NOMO-1 (cell line): ENCODE measurements around the gene RCAN3.
"Not testable (repeated sequence)": the region's sequence is repeated elsewhere in the genome, so short reads cannot be mapped to it uniquely, and the experiment has no call there.

Source experiments
- DNase-seq, 2 experiments: peaks; one replicate each; lab custom pipeline; 2025; ENCODE audit not compliant: unreplicated experiment in 2 of 2; lab: John Stamatoyannopoulos, UW

Gene RCAN3

GRCh38 chr1:24502709-24503058, at the start of gene RCAN3:
TSS of gene RCAN3 (plus strand) at chr1:24502836. CDS start at chr1:24514373, 11,537 bp downstream.
- DNase-seq = peak; percentile 83 to 94

DNA sequence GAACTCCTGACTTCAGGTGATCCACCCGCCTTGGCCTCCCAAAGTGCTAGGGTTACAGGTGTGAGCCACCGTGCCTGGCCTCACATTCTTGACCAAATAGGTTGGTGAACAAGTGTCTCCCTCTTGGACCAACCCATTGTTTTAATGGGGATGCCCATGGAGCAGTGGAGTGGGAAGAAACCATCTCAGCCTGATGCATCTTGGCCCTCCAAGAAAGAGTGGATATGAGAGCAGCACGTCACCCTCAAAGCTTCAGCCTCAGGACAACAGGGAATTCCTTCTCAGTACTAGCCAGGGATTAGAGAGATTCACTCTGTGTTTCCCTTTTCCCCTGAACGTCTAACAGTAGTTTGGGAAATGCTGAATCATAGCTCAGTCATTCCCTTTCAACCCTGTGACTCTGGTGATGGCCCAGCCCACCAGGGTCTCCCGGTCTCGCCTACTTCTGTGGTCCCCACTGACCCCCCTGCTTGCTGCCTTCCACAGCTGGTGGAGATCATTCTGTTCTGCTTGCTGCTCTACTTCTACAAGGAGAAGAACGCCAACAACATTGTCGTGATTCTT, 49.6 kb upstream of the RCAN3 start:
- no peak for DNase-seq

- DNase-seq = peak; percentile 29 to 51
These were observed 48.0 kb upstream of the RCAN3 start for GRCh38 chr1:24454673-24455072.

DNA sequence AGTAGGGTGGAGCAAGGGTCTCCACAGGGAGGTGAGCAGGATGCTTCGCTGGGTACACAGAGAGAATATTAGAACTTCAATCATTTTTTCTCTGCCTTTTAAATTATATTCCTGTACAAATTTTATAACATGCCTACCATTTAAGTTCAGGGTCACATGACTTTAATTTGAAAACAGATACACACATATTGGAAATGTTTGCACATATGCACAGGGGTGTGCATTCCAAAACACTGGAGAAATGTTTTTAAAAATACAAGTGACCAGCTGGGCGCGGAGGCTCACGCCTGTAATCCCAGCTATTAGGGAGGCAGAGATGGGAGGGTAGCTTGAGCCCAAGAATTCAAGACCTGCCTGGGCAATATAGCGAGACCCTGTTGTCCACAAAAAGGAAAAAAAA, 47.4 kb upstream of the RCAN3 start:
- no peak for DNase-seq

GRCh38 chr1:24457866-24458265, 44.8 kb upstream of the RCAN3 start:
- DNase-seq = no peak

GRCh38 chr1:24459551-24460266, 42.9 kb upstream of the RCAN3 start:
- DNase-seq = no peak

GRCh38 chr1:24462128-24462527, 40.5 kb upstream of the RCAN3 start:
- not testable (repeated sequence) for DNase-seq

GRCh38 chr1:24463776-24464735, 38.6 kb upstream of the RCAN3 start:
- DNase-seq = no peak

DNA sequence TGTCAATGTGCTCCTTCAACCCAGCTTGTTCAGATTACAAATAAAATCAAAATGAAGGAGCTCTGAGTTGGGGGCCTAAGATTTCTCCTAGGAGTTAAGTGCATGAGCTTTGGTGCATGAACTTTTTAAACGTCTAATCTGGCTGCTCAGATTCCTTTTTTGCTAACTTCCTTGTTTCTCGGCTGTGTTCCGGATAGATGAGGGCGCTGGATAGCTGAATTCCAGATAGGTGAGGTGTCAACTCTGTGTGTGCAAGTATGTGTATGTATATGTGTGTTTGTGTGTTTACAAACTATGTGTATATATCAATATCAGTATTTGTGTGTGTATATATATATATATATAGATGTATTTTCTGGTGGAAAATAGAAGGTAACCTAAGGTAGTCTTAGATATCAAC, 37.5 kb upstream of the RCAN3 start:
- peak in 1 of 2 experiments; percentile 42 for DNase-seq

DNA sequence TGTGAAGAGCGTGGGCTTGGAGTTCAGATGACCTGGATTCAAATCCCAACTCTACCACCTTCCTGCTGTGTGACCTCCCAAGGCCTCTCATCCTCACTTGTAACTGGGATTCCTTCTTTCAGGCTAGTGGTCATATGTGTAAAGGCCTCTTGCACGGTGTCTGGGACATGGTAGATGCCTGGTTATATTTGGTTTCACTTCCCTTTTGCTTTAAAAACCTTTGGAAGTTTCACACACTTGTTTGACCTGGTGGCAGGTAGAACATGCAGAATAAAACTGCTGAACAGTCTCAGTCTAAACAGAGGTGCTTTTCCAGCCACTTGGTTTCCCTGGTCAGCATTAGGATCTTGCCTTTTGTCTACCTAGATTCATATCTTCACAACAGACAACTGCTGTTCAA, 37.0 kb upstream of the RCAN3 start:
- DNase-seq = peak in 1 of 2 experiments; percentile 54

GRCh38 chr1:24468685-24469316, 33.8 kb upstream of the RCAN3 start:
- no peak for DNase-seq

DNA sequence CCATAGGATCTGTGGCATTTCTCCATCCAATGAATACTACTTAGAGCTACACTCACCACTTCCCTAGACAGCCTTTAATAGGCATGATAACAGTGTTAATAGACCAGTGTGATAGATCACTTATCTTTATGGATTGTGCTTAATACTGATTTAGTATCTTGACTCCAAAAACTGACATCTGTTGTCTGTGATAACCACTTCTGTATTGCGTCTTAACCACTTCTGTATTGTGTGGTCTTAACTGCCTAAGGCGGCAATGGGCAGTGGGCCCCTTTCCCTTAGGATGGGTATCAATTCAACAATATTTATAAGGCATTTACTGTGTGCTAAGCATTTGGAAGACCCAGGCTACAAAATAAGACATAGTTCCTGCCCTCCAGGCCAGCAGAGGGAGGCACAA, 32.0 kb upstream of the RCAN3 start:
- peak in 1 of 2 experiments; percentile 13 for DNase-seq

DNA sequence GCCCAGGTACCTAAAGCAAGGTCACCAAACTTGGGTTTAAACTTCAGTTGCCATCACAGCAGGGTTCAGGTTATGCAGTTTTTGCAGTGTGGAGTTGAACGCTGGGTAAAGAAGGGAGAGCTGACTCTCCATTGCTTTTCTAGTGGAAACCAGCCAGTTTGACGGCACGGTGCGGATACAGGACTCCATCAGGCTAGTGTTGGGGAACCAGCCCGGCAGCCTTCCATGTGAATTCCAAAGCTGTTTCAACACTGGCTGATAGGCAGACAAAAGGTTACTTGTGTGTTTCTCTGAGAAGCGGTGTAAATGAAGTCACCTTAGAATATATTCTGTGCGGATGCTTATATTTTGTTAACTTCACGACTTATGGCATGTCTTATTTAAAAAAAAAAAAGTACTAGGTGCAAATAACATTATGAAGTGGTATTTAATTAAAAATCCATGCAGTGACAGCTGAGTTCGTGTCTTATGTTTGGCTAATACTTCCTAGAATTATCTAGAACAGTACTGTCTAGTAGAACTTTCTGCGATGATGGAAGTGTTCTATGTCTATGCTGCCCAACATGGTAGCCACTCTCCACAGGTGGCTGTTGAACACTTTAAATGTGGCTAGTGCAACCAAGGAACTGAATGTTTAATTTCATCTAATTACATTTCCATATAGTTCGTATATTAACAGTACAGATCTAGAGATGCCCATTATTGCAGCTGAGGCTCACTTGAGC, 29.9 kb upstream of the RCAN3 start:
- DNase-seq = no peak

DNA sequence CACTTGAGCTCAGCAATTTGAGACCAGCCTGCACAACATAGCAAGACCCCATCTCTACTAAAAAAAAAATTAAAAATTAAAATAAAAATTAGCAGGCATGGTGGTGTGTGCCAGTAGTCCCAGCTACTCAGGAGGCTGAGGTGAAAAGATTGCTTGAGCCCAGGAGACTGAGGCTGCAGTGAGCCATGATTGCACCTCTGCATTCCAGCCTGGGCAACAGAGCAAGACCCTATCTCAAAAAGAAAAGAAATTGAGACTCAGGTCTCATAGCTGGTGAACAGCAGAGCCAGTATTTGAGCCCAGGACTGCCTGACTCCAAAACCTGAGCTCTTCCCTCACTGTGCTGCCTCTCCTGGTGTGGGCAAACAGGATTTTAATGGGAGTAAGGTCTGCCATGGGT, 28.4 kb upstream of the RCAN3 start:
- no peak for DNase-seq

DNA sequence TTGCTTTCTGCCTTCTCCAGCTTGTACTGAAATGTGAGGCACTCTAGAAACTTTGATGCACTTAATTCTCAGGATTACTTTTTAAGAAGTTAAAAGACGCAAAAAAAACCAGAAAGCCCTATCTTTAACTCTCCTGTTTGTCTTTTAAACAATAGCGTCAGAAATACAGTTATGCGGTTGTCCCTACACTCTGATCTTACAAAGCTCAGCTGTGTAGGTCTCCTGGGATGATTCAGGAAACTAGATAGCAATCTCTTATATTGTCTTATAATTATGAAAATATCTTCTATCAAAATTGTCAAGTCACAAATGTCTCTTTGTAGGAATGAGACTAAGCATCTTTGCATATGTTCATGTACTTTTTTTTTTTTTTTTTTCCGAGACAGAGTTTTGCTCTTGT, 26.9 kb upstream of the RCAN3 start:
- DNase-seq = no peak

GRCh38 chr1:24476571-24476970, 26.1 kb upstream of the RCAN3 start:
- no peak for DNase-seq

- no peak for DNase-seq
These were observed 25.3 kb upstream of the RCAN3 start for GRCh38 chr1:24477309-24477708.

GRCh38 chr1:24481101-24481500, 21.5 kb upstream of the RCAN3 start:
- DNase-seq = peak; percentile 82 to 95

DNA sequence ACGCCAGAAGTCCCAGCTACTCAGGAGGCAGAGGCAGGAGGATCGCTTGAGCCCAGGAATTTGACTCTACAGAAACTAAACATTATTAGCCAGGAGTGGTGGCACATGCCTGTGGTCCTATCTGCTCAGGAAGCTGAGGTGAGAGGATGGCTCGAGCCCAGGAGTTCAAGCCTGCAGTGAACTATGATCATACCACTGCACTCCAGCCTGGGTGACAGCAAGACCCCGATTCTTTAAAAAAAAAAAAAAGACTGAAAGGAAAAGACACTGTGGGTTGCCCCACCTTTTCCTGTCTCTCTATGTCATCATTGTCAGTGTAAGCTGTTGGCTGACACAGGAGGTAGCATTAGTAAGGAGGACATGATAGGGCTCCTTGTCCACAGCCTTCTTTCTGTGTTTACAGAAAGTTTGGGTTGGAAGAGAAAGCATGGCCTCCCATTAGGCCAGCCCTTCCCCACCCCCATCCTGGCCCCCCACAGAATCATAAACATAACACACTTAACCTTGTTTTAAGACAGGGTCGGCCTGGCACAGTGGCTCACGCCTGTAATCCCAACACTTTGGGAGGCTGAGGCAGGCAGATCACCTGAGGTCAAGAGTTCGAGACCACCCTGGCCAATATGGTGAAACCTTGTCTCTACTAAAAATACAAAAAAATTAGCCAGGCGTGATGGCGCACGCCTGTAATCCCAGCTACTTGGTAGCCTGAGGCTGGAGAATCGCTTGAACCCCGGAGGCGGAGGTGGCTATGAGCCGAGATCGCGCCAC, 20.6 kb upstream of the RCAN3 start:
- DNase-seq = peak; percentile 27 to 52

DNA sequence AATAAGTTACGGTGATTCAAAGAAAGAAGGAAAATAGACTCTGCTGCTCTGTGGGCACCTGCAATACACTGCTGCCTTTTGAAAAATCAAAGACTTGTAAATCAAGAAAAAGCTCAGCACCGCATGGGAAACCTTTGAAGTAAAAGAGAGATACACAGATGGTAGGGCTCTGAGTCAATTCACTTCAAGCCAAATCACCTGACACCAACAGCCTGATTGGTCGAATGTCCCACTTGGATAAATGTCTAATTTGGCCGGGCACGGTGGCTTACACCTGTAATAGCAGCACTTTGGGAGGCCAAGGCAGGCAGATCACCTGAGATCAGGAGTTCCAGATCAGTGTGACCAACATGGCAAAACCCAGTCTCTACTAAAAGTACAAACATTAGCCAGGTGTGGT, 19.2 kb upstream of the RCAN3 start:
- DNase-seq = no peak
